ENCODE results near the gene CFB. TPM values are rescaled to one million over a fixed set of nuclear protein-coding genes. Genes with fewer than 3 reads are reported as not detected.
A peak's percentile ranks its signal among the peaks of the same experiment; 100 is the strongest.

The CFB gene
- total and polyA plus RNA-seq, 2 of the 13 experiments (the other 11 are each of a cell fraction or from before 2014, with no cell fraction given), result 171 to 513 TPM

- TF ChIP-seq, protein P1, sequence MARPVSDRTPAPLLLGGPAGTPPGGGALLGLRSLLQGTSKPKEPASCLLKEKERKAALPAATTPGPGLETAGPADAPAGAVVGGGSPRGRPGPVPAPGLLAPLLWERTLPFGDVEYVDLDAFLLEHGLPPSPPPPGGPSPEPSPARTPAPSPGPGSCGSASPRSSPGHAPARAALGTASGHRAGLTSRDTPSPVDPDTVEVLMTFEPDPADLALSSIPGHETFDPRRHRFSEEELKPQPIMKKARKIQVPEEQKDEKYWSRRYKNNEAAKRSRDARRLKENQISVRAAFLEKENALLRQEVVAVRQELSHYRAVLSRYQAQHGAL (CRISPR knock-in tag; IDR thresholded peaks at IDR 0.05; ENCODE audit: not compliant biosample characterization), result no peak
- TF ChIP-seq CBX1 (IDR thresholded peaks at IDR 0.05; ENCODE audit: low read depth) (peak; percentile 87), ZNF326 (CRISPR knock-in tag; IDR thresholded peaks at IDR 0.05; ENCODE audit: borderline replicate concordance) (0 out of 2 replicates have a peak, but pooled peaks have one; percentile 71), SOX13 (IDR thresholded peaks at IDR 0.05) (no peak), SOX13 (CRISPR knock-in tag; conservative IDR thresholded peaks at IDR 0.05 in 1 of 2, IDR thresholded peaks at IDR 0.05 in 1 of 2) (peak in 1 of 2 experiments; percentile 15; a peak in 1 of 4 replicates), BORCS8-MEF2B (CRISPR knock-in tag; IDR thresholded peaks at IDR 0.05) (peak; percentile 48; the same call in 1 of the 2 replicates), ZNF747 (CRISPR knock-in tag; IDR thresholded peaks at IDR 0.05; ENCODE audit: borderline replicate concordance) (peak; percentile 84), PHF8 (CRISPR knock-in tag; IDR thresholded peaks at IDR 0.05) (peak; percentile 62), HOXA5 (CRISPR knock-in tag; IDR thresholded peaks at IDR 0.05) (peak; percentile 52; the same call in 1 of the 2 replicates), SOX6 (IDR thresholded peaks at IDR 0.05) (no peak), SOX6 (CRISPR knock-in tag; IDR thresholded peaks at IDR 0.05) (0 out of 2 replicates have a peak, but pooled peaks have one; percentile 8), MAZ (IDR thresholded peaks at IDR 0.05; ENCODE audit: borderline replicate concordance, low read depth, low read length) (peak; percentile 96), MAZ (CRISPR knock-in tag; IDR thresholded peaks at IDR 0.05; ENCODE audit: low read depth) (peak; percentile 98), MED13 (CRISPR knock-in tag; IDR thresholded peaks at IDR 0.05) (no peak), ZNF563 (CRISPR knock-in tag; IDR thresholded peaks at IDR 0.05) (peak; percentile 85), ZNF451 (CRISPR knock-in tag; IDR thresholded peaks at IDR 0.05) (peak; percentile 85), FOXP1 (IDR thresholded peaks at IDR 0.05) (no peak), FOXP1 (CRISPR knock-in tag; IDR thresholded peaks at IDR 0.05) (no peak), ZNF674 (CRISPR knock-in tag; IDR thresholded peaks at IDR 0.05; ENCODE audit: low read depth) (no peak), ZNF17 (CRISPR knock-in tag; IDR thresholded peaks at IDR 0.05) (no peak)
- TF ChIP-seq, protein P2, sequence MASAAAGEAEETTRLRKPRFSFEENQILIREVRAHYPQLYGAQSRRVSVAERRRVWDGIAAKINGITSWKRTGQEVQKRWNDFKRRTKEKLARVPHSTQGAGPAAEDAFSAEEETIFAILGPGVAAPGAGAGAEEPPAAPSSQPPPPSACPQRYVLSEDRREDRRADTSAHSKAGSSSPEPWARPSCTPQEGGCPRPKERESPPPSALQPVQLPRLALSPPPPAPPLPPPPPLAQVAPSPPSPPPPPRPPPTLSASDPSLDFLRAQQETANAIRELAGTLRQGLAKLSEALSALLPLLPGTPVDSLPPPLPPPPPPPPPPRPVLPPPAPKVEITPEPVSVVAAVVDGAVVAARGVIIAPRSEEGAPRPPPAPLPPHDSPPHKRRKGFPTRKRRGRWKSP (CRISPR knock-in tag; IDR thresholded peaks at IDR 0.05), result peak; percentile 72
- TF ChIP-seq, protein P3, sequence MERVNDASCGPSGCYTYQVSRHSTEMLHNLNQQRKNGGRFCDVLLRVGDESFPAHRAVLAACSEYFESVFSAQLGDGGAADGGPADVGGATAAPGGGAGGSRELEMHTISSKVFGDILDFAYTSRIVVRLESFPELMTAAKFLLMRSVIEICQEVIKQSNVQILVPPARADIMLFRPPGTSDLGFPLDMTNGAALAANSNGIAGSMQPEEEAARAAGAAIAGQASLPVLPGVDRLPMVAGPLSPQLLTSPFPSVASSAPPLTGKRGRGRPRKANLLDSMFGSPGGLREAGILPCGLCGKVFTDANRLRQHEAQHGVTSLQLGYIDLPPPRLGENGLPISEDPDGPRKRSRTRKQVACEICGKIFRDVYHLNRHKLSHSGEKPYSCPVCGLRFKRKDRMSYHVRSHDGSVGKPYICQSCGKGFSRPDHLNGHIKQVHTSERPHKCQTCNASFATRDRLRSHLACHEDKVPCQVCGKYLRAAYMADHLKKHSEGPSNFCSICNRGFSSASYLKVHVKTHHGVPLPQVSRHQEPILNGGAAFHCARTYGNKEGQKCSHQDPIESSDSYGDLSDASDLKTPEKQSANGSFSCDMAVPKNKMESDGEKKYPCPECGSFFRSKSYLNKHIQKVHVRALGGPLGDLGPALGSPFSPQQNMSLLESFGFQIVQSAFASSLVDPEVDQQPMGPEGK (CRISPR knock-in tag; IDR thresholded peaks at IDR 0.05), result peak; percentile 74
- TF ChIP-seq, protein P4, sequence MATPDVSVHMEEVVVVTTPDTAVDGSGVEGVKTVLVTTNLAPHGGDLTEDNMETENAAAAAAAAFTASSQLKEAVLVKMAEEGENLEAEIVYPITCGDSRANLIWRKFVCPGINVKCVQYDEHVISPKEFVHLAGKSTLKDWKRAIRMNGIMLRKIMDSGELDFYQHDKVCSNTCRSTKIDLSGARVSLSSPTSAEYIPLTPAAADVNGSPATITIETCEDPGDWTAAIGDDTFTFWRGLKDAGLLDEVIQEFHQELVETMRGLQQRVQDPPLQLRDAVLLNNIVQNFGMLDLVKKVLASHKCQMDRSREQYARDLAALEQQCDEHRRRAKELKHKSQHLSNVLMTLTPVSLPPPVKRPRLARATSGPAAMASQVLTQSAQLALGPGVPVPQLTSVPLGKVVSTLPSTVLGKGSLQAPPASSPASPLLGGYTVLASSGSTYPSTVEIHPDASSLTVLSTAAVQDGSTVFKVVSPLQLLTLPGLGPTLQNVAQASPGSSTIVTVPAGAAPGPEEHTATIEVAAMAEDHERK (CRISPR knock-in tag; IDR thresholded peaks at IDR 0.05; ENCODE audit: low read depth), result no peak
- TF ChIP-seq, protein P5, sequence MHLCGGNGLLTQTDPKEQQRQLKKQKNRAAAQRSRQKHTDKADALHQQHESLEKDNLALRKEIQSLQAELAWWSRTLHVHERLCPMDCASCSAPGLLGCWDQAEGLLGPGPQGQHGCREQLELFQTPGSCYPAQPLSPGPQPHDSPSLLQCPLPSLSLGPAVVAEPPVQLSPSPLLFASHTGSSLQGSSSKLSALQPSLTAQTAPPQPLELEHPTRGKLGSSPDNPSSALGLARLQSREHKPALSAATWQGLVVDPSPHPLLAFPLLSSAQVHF (CRISPR knock-in tag; IDR thresholded peaks at IDR 0.05), result 0 out of 2 replicates have a peak, but pooled peaks have one; percentile 21
These were observed 43.8 kb upstream of the CFB start, which contains the start of gene ZBTB12 (continued) for GRCh38 chr6:31901953-31902643.
